HG03039 (cell line): ENCODE data around the gene NCOR2.

Source experiments
- ATAC-seq: cut with Tn5 transposase; IDR thresholded peaks from one replicate; pipeline ENCODE4 v1.9.1; 2021; ENCODE audit warnings: mild to moderate bottlenecking, moderate library complexity; ENCODE audit not compliant: unreplicated experiment

Gene NCOR2

GRCh38 chr12:124529565-124530276, 37.7 kb downstream of the NCOR2 start:
- no peak for ATAC-seq

DNA sequence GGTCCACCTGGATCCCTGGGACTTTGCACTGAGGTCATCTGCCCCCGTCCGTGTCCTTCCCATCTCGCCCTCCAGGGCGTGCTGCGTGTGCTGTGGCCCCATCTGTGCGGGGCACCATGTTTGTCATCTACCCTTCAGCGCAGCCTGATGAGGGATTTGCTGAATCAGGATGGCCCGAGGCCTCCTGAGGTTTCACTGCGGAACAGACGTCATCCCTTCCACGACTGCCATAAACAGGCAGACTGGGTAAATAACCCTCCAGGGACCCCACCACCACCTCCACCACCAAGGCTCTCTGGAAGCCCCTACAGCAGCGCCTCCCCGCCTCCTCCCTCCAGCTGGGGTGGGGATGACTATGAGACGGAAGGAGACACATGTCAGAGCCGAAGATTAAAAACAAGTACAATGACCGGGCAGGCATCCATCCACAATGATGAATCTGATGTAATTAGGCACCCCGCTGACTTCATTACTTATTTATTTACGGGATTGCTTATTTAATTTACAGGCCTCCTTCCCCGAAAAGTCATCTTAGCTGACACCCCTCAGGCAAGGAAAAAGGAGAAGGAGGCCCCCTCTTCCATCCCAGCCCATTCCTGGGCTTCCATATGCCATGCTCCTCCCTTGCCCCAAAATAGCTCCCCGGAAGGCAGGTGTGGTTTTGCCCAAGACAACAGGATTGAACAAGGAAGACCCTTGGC, 39.4 kb downstream of the NCOR2 start:
- no peak for ATAC-seq

DNA sequence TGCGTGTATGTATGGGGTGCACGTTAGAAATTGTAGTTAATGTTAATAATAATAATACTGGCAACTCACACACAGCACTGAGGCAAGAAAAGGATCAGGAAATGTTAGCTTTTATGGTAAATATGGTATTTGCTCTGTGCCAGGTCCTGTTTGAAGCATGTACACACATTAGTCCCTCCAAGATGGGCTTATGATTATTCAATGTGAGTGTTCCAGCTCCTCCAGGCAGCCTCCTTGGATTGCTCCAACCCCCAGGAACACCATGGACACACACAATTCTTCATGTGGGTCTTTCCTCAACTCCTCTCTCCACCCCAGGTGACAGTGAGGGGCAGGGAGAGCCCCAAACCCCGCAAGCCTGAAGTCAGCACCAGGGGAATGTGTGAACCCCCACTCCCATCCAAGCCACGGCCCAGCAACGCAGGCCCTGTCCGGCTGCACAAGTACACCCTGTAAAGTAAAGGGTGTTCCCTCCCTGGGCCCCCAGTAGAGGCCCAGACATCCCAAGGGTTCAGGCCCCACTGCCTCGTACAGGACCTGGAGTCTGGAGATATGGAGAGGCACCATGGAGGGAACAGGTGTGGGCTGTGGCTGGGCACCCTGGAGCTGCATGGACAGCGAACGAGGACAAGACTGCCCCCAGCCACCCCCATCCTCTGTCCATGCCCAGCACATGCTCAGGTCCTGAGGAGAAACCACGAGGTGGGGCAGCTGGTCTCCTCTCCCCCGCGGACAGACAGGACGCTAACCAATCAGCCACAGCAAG, 41.3 kb downstream of the NCOR2 start:
- no peak for ATAC-seq

GRCh38 chr12:124525455-124525854, 42.0 kb downstream of the NCOR2 start:
- ATAC-seq = no peak

DNA sequence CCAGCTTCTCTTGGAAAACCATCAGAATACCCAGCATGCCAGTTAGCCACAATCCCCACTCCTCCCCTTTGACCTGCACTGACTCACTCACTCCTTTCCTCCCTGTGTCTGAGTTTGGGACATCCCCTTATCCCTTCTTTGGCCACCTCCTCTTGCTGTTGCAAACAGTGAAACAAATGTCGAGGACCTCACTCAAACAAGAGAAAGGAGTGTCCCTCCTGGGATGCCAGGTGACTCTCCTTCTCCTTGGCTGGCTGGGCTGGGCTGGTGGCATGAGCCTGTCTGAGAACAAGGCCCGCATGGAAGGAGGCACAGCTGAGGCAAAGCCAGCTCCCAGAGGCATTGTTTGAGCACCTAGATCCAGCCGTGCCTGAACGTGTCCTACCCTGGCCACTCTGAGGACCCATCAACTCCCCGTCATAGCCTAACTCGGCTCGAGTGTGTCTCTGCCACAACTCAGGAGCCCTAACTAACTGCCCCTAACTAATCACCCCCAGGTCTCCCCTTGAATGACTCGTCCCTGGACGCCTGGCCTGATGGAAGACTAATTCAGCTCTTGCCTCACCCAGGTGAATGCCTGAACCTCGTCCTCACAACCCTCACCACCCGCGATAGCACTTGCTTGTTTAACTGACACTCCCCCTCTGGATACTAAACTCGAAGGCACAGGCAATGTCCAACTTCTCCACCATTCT, 43.0 kb downstream of the NCOR2 start:
- no peak for ATAC-seq

- no peak for ATAC-seq
Observed at GRCh38 chr12:124523071-124523470, 44.3 kb downstream of the NCOR2 start.

- no peak for ATAC-seq
Observed at GRCh38 chr12:124520907-124521306, 46.5 kb downstream of the NCOR2 start.

DNA sequence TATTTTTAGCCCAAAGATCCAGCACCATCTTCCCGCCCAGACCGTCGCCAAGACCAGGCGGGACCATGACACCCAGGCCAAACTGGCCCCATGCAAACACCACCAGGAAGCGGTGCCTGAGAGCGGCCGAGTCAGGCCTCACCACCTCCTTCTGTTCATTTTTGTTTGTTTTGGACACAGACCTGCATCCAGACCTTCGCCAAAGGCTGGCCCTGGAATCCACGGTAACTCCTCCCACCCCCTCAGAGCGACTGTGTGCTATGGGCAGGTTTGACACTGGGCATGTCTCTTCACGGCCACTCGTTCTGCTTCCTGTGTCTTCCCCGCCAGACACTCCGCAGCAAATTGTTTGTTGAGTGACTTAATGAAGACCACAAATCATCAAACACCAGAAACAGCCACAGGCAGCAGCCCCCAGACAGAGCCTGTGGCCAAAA, 47.1 kb downstream of the NCOR2 start:
- ATAC-seq = no peak

DNA sequence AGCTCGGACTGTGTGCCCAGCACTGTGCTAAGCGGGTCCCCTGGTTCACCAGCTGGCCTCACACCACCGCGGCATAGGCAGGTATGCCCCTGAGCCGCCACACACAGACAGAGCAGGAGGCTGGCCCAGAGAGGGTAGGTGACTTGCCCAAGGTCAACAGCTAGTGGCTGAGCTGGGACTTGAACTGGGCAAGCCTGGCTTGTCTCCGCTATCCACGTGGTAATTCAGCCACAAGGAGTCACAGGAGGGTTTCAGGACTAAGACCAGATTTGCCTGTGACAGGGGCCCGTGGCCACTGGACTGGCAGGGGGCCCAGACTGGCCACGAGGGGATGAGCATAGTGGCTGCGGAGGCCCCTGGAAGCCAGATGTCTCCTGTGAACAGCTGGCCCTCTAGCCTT, 47.7 kb downstream of the NCOR2 start:
- no peak for ATAC-seq

DNA sequence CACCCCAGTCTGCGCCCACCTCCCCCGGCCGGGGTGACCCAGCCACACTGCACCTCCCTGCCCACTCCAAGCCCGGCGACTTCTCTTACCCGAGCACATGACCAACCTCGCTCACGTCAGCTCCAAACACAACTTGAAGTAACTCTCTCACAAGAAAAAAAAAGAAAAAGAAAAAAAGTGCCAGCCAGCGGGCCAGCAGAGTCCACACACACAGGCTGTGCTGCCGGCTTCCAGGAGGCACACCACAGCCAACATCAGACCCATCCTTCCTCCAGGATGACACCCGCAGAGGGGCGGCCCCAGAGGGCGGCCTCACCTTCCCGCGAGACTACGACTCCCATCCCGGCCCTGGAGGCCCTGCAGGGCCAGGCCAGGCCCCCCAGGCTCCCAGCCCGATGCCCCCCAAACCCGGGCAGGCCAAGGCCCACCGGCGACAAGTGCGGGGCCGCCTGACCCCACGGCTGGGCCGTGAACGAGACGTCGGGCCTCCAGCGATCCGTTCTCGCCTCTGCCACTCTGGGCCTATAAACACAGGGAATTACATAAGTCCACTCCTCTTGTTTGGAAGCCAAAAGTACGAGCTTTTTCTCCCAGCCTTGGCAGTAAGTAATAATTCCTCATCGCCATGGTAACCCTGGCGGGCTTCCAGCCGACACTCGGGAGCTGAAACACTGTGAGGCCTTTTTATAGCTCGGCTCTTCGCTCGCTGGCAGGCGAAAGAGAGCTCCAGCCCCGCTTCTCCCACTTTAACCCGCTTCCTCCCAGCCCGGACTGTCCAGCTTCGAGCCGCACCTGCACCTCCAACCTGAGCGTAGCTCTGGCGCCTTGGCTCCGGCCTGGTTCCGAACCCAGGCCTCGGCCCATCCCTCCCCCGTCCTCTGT, 49.1 kb downstream of the NCOR2 start:
- no peak for ATAC-seq
